NCI-H187 treated with DMSO at 0.1 percent for 48 hours (cell line): ENCODE data around the gene TMA16.

Experiments used
- DNase-seq: peaks from one replicate; lab custom pipeline; 2025; lab: John Stamatoyannopoulos, UW

Gene TMA16

GRCh38 chr4:163563592-163563991 is 69.1 kb downstream of the TMA16 start:
- DNase-seq = no peak

GRCh38 chr4:163564221-163564720 is 69.8 kb downstream of the TMA16 start:
- DNase-seq = no peak

GRCh38 chr4:163565226-163566135 is 71.0 kb downstream of the TMA16 start:
- DNase-seq = no peak

GRCh38 chr4:163566257-163566796 is 71.8 kb downstream of the TMA16 start:
- DNase-seq = no peak

- no peak for DNase-seq
These were observed 74.4 kb downstream of the TMA16 start for GRCh38 chr4:163568843-163569242.
